Endothelial cell of umbilical vein (primary cell): ENCODE measurements around the gene SKOR1. TPM values are rescaled to one million over a fixed set of nuclear protein-coding genes. Genes with fewer than 3 reads are reported as not detected.

Source experiments
- BruUV-seq: library from RNA; stranded (reverse); fragments of 400-500 nt; replicated peaks from 2 replicates; lab custom pipeline; 2021; lab: Mats Ljungman, UMichigan
- CTCF ChIA-PET: fragments of 300-600, 350-600 bp; sonication (Branson Sonifier 250); formaldehyde crosslinking; loops from one replicate; lab custom pipeline; 2021; ENCODE audit warnings: antibody characterized with exemption, inconsistent platforms; lab: Charles Lee
- POLR2A ChIA-PET: fragments of 300-600, 350-600 bp; sonication (Branson Sonifier 250); formaldehyde crosslinking; loops from one replicate; lab custom pipeline; 2021; ENCODE audit warnings: antibody characterized with exemption, inconsistent platforms; lab: Charles Lee
- DNase-seq: peaks from one replicate; pipeline ENCODE4 v3.0.0-alpha.2; 2011; ENCODE audit warnings: low read depth, low spot score
- FAIRE-seq: peaks from 2 replicates; lab custom pipeline; 2011; peaks lifted over from hg19 to GRCh38; lab: Jason Lieb, UNC
- H2AFZ ChIP-seq: 2 replicates; pipeline ENCODE4 v1.6.0; 2012; ENCODE audit warnings: low read depth, low read length, control low read depth, inconsistent platforms
- H3K27ac ChIP-seq: 2 replicates; pipeline ENCODE4 v1.5.1; 2011; ENCODE audit warnings: low read depth, mild to moderate bottlenecking, control low read depth, low read length, moderate library complexity; ENCODE audit not compliant: insufficient read depth
- H3K27me3 ChIP-seq, 2 experiments: 2 replicates each; pipeline versions ENCODE4 v1.6.0 to v1.6.1; 2011; ENCODE audit warnings: low read length in 2 of 2, mixed read lengths in 1 of 2; ENCODE audit not compliant: control insufficient read depth in 2 of 2, insufficient read depth in 2 of 2
- H3K36me3 ChIP-seq, 2 experiments: 2 replicates in 1 of 2; 3 replicates in 1 of 2; pipeline ENCODE4 v1.5.1; 2011; ENCODE audit warnings: low read length in 2 of 2, mild to moderate bottlenecking in 1 of 2, moderate library complexity in 1 of 2; ENCODE audit not compliant: control insufficient read depth in 2 of 2, insufficient read depth in 2 of 2; ENCODE audit errors: extremely low read depth in 1 of 2
- H3K4me1 ChIP-seq: 3 replicates; pipeline ENCODE4 v1.5.1; 2011; ENCODE audit warnings: mild to moderate bottlenecking, low read length; ENCODE audit not compliant: control insufficient read depth, insufficient read depth; ENCODE audit errors: extremely low read depth
- H3K4me2 ChIP-seq: 2 replicates; pipeline ENCODE4 v1.6.1; 2011; ENCODE audit warnings: low read length, control low read depth, mixed read lengths; ENCODE audit not compliant: insufficient read depth
- H3K4me3 ChIP-seq, 3 experiments: fragments of 200-600 bp in 1 of 3; sonication (generic), shearing (Covaris generic) in 1 of 3; replicated peaks in 1 of 3; 2 replicates each; pipeline ENCODE4 v1.5.1; 2011 to 2016; ENCODE audit warnings: control low read depth in 3 of 3, low read length in 3 of 3, mild to moderate bottlenecking in 2 of 3, inconsistent platforms in 1 of 3, low read depth in 1 of 3, moderate library complexity in 1 of 3; ENCODE audit not compliant: insufficient read depth in 1 of 3
- H3K79me2 ChIP-seq: 2 replicates; pipeline ENCODE4 v1.6.0; 2012; ENCODE audit warnings: low read length, inconsistent platforms; ENCODE audit not compliant: control insufficient read depth, insufficient read depth
- H3K9ac ChIP-seq: replicated peaks from 2 replicates; pipeline ENCODE3; 2011; ENCODE audit warnings: low read length, control low read depth; ENCODE audit not compliant: insufficient read depth; ENCODE audit errors: extremely low read depth
- H3K9me1 ChIP-seq: replicated peaks from 3 replicates; pipeline ENCODE4 v1.6.0; 2011; ENCODE audit warnings: mild to moderate bottlenecking, low read length; ENCODE audit not compliant: control insufficient read depth, insufficient read depth; ENCODE audit errors: extremely low read depth
- H3K9me3 ChIP-seq: replicated peaks from 2 replicates; pipeline ENCODE4 v1.5.1; 2012; ENCODE audit warnings: low read length, inconsistent platforms; ENCODE audit not compliant: control insufficient read depth, insufficient read depth
- H4K20me1 ChIP-seq: replicated peaks from 2 replicates; pipeline ENCODE3; 2011; ENCODE audit warnings: mild to moderate bottlenecking, low read length; ENCODE audit not compliant: control insufficient read depth, insufficient read depth; ENCODE audit errors: extremely low read depth
- GATA2 ChIP-seq: IDR thresholded peaks from 2 replicates; pipeline ENCODE4 v1.7.0; 2011; ENCODE audit warnings: low read depth, mild to moderate bottlenecking, moderate library complexity, mixed read lengths, low read length; ENCODE audit not compliant: insufficient read length, insufficient read depth
- dilution Hi-C: fragments of 300-500 bp; cut with MboI; formaldehyde crosslinking; loops from one replicate; pipeline ENCODE4 v1.15.0; 2019; ENCODE audit warnings: low sequenced_read_pairs; ENCODE audit not compliant: extremely low pct_ligation_motif_present
- intact Hi-C: fragments of 100-400 bp; cut with micrococcal nuclease; formaldehyde crosslinking; loops from one replicate; pipeline ENCODE4 v1.10.0; 2022
- polyA plus RNA-seq, 4 experiments: library from polyadenylated mRNA; depleted of rRNA in 3 of 4; stranded (reverse) in 3 of 4; unstranded in 1 of 4; fragments of >200 nt; gene quantifications; 2 replicates each; pipeline versions ENCODE4 v1.2.1 to v1.2.3, GENCODE V29; 2011 to 2012; ENCODE audit warnings: missing spikeins in 1 of 4
- total RNA-seq: library from RNA; stranded (reverse); gene quantifications from 2 replicates; pipeline ENCODE4 v1.2.3, GENCODE V29; 2021
- TF ChIP-seq, protein P1 (sequence below), 2 donors: IDR thresholded peaks; 1 replicate in 1 of 2; 2 replicates in 1 of 2; pipeline ENCODE4 v1.5.1; 2011; ENCODE audit warnings: low read length in 2 of 2, mild to moderate bottlenecking in 2 of 2, moderate library complexity in 2 of 2, control low read depth in 1 of 2, inconsistent platforms in 1 of 2, low read depth in 1 of 2; ENCODE audit not compliant: insufficient read depth in 1 of 2; ENCODE audit errors: extremely low read depth in 1 of 2
- TF ChIP-seq, protein P2 (sequence below): IDR thresholded peaks from 2 replicates; pipeline ENCODE4 v1.6.1; 2011; ENCODE audit not compliant: insufficient read depth, insufficient read length

SKOR1 gene
- total and polyA plus RNA-seq, 2 donors (not counting 3 experiments of a cell fraction or from before 2014, with no cell fraction given), result 0.06 to 0.15 TPM

DNA sequence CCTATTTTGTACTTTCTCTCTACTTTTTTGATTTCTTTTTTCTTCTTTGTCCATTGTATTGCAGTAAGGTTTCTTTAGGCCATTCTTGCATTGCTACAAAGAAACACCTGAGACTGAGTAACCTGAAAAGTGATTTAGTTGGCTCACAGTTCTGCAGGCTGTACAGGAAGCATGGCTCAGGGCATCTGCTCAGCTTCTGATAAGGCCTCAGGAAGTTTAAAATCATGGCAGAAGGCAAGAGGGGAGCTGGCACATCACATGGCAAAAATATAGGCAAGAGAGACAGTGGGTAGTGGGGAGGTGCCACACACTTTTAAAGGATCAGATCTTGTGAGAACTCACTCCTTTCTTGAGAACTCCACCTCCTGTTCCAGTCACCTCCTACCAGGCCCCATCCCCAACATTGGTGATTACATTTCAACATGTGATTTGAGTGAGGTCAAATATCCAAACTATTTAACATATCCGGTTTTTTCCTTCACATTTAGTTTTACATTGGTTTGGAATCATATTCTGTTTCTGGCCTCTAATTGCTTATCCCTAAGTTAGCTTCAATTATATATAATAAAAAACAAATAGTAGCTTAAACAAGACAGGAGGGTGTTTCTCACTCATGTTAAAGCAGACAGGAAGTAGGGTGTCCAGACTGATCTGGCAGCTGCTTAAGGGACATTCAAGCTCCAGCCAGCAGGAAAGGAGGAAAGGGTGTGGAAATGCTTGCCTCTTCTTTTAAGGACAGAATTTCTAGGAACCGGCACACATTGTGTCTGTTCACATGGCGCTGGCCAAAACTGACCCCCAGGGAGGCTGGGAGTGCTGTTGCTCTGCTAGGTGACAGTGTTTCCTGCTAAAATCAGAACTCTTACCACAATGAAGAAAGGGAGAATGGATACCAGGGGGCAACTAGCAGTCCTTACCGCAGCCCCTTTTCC, 28.8 kb upstream of the SKOR1 start:
- intact Hi-C loops, result no loop called here
- Histone ChIP-seq H3K4me3 (no peak overlapping the region), H2AFZ (no peak overlapping the region), H3K27me3 (no peaks in the 10 kb centered on the region), H3K36me3 (no peaks in the 10 kb centered on the region), H3K79me2 (no peaks in the 10 kb centered on the region), H3K4me1 (peaks cover 7% of the 10 kb centered on the region), H3K4me2 (no peak overlapping the region), H3K9ac (no peak overlapping the region), H4K20me1 (no peaks in the 10 kb centered on the region), H3K27ac (no peak overlapping the region), H3K9me3 (no peaks in the 10 kb centered on the region), H3K9me1 (no peaks in the 10 kb centered on the region)
- dilution Hi-C loops, result no loop called here
- ChIA-PET CTCF (no interaction called here), POLR2A (no interaction called here)
- peak; percentile 36 for TF ChIP-seq GATA2
- TF ChIP-seq, protein P1, sequence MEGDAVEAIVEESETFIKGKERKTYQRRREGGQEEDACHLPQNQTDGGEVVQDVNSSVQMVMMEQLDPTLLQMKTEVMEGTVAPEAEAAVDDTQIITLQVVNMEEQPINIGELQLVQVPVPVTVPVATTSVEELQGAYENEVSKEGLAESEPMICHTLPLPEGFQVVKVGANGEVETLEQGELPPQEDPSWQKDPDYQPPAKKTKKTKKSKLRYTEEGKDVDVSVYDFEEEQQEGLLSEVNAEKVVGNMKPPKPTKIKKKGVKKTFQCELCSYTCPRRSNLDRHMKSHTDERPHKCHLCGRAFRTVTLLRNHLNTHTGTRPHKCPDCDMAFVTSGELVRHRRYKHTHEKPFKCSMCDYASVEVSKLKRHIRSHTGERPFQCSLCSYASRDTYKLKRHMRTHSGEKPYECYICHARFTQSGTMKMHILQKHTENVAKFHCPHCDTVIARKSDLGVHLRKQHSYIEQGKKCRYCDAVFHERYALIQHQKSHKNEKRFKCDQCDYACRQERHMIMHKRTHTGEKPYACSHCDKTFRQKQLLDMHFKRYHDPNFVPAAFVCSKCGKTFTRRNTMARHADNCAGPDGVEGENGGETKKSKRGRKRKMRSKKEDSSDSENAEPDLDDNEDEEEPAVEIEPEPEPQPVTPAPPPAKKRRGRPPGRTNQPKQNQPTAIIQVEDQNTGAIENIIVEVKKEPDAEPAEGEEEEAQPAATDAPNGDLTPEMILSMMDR (IDR thresholded peaks at IDR 0.05; ENCODE audit: extremely low read depth in 1 of 2, insufficient read depth in 1 of 2, low read depth in 1 of 2, low read length in 2 of 2), result no peak
- DNase-seq (peak; percentile 47), FAIRE-seq (peak; percentile 70)
- BruUV-seq, result no TSS peak

DNA sequence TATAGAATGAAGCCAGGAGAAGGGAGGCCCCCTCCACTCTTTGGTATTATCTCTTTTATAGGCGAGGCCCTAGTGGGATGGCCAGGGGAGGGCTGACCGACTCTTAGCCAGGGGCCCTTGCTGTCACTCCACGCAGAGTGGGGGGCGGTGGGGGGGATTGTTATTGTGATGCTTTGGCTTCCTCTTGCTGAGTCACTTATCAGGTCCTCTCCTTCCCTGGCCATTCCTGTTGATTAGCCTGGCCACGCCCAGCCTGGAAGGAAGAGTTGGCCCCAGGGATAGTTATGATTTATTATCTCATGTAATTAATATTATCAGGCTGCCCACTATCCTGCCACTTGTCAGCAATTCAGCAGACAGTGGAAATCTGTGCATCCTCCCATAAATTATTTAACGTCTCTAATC, 25.5 kb upstream of the SKOR1 start:
- BruUV-seq, result no TSS peak
- no peak overlapping the region for H3K4me2 ChIP-seq
- no peaks in the 10 kb centered on the region for H3K79me2 ChIP-seq
- no peak overlapping the region for H3K27ac ChIP-seq
- dilution Hi-C loops (no loop called here), intact Hi-C loops (no loop called here)
- TF ChIP-seq GATA2, result no peak
- TF ChIP-seq, protein P2, sequence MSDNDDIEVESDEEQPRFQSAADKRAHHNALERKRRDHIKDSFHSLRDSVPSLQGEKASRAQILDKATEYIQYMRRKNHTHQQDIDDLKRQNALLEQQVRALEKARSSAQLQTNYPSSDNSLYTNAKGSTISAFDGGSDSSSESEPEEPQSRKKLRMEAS, result no peak
- TF ChIP-seq, protein P1 (IDR thresholded peaks at IDR 0.05; ENCODE audit: extremely low read depth in 1 of 2, insufficient read depth in 1 of 2, low read depth in 1 of 2, low read length in 2 of 2), result no peak
- no peaks in the 10 kb centered on the region for H3K9me1 ChIP-seq
- no peak overlapping the region for H2AFZ ChIP-seq
- no peaks in the 10 kb centered on the region for H4K20me1 ChIP-seq
- no peak overlapping the region for H3K4me3 ChIP-seq
- H3K9ac ChIP-seq, result no peak overlapping the region
- H3K36me3 ChIP-seq, result no peaks in the 10 kb centered on the region
- POLR2A ChIA-PET, result no interaction called here
- no peaks in the 10 kb centered on the region for H3K27me3 ChIP-seq
- FAIRE-seq (no peak), DNase-seq (peak; percentile 16)
- CTCF ChIA-PET, result no interaction called here
- peaks cover 7% of the 10 kb centered on the region for H3K4me1 ChIP-seq
- H3K9me3 ChIP-seq, result no peaks in the 10 kb centered on the region
